HG02852 (cell line): Measurements from ENCODE around the gene MED10.
A peak's percentile ranks its signal among the peaks of the same experiment; 100 is the strongest.

Experiments
- ATAC-seq: cut with Tn5 transposase; IDR thresholded peaks from one replicate; pipeline ENCODE4 v1.9.1; 2021; ENCODE audit warnings: mild to moderate bottlenecking, moderate library complexity; ENCODE audit not compliant: unreplicated experiment

MED10 gene, protein sequence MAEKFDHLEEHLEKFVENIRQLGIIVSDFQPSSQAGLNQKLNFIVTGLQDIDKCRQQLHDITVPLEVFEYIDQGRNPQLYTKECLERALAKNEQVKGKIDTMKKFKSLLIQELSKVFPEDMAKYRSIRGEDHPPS

DNA sequence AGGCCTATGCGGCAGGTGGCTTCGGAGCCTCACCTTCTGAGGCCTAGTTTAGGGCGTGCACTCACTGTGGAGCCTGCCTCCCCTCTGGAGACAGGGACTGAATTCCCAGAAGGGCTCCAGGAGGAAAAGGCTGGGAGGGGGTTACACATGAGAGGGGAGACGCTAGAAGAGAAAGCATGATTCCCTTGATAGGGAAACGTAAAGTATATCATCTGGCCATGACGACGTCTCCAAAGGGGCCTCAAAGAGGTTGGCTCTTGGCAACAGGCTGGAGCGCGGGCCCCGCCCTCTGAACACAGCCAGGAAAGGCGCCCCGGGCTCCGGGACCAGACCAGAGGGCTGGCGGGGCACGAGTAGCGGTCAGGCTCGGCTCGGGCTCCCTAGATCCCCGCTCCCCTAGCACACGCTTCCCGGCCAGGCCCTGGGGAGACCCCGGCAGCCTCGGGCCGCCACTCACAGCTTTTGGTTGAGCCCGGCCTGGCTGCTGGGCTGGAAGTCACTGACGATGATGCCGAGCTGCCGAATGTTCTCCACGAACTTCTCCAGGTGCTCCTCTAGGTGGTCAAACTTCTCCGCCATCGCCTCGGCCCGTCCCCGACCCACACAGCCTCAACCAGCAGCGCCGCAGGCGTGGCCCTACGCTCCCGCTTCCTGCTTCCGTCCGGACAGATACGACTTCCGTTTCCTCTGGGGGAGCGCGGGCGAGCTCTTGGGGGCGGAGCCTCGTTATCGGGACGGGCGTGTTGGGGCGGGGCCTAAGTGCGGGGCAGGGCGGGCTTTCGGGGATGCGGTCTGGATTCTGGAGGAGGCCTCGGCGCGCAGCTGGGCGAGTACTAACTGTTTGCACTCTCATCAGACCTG lies at the start of gene MED10:
Gene MED10, minus strand, starts transcription at position 643 of the 861 bp plus-strand sequence. Its CDS starts 64 bp downstream, at position 579.
- peak; percentile 99 for ATAC-seq

DNA sequence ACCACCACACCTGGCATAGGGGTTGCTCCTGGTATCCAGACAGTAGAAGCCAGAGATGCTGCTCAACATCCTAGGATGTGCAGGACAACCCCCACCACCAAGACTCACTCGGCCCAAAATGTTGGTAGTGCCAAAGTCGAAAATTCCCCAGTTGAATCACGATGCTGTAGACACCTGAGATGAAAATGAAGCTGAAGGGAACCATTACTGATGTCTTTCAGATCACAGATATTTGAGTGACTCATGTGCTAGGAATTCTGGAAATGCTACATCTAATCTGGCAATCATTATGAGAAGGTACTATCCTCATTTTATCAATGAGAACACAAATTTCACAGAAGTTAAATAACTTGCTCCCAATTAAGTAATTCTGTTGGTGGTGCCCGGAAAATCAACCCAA lies 49.3 kb upstream of the MED10 start:
- ATAC-seq = no peak

DNA sequence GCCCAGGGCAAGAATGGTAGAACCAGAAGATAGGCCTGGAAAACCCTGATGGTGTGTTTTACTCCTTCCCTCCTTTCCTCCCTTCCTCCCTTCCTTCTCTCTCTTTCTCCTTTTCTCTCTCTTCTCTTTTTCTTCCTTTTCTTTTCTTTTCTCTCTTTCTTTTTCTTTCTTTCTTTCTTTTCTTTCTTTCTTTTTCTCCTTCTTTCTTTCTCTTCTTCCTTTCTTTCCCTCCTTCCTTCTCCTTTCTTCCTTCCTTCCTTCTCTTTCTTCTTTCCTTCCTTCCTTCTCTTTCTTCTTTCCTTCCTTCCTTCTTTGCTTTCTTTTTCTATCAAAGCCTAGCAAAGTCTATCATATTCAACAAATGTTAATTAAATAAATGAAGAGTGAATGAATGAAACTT lies 46.4 kb upstream of the MED10 start:
- ATAC-seq = no peak

DNA sequence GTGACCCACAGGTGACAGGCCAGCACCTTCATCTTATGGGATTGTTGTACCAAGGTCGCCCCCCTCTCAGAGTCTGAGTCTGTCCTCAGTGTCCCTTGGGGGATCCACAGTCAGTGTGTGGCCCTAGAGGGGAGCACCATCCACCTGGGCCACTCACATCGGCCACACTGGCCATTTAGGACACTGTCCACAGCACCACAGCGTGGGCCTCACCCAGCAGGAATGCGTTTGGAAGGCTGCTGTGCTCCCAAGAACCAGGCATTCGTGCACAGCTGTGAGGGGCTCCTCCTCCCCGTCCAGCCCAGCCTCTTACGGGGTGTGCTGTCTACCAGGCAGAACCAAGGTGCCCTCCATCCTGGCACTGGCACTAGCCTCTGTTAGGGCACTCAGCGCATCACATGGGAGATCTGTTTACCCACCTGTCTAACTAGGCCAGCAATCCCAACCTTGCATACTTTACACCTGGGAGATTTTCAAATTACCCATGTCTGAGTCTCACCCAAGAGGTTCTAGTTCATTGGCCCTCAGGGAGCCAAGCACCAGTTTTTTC lies 45.8 kb upstream of the MED10 start:
- no peak for ATAC-seq

DNA sequence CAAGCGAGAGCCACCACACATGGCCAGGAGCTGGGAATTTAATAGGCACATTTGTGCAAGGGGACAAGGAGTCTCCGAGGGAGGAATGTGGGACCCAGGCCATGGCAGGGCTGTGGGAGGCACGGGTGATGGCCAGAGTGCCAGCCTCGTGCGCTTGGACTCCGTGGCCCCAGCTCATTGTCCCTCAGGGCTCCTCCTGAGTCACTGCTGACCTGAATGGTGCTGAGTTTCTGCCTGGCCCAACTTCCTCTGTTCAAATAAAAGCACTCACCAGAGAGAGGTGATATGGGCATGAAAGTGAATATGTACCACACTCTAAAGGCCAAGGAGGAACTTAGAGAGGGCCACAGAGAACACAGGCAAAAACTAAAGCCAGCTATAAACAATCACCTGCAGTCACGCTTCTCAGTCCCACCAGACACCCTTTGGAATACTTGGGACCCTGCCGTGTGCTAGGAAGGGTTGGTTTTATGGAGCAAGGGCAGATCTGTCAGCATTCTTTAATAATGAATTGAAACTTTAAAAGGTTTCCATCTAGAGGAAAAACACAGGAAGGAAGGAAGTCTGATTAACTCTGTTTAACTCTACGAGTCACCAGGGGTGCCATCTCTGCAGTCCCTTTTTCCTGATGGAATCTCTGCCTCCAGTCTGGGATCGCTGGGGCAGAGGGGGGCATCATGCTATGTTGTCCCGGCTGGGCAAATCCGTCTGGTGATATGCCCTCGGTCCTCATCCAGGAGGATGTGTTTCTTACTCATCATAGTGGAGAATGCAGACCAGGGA lies 45.2 kb upstream of the MED10 start:
- ATAC-seq = no peak

DNA sequence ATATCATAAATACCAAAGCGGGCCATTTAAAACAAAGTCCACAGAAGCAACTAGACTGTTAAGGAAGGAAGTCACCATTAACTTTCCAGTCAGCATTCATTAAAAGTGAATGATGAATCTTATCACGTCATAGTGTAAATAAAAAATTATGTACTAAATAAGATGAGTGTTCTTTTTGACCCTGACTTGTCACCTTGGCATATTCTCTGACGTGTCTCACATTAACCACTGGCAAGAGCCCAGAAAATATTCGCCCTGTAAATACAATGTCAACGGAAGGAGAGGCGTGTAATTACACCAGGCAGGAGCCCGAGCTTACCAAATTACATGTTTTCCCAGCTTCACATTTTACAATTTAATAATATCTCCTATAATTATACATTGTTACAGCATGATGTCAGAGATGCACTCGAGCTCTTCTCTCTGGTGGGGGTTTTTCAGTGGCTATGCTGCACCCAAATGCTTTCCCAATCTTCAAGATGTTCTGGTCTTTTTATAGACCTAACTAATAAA lies 41.0 kb upstream of the MED10 start:
- ATAC-seq = no peak

DNA sequence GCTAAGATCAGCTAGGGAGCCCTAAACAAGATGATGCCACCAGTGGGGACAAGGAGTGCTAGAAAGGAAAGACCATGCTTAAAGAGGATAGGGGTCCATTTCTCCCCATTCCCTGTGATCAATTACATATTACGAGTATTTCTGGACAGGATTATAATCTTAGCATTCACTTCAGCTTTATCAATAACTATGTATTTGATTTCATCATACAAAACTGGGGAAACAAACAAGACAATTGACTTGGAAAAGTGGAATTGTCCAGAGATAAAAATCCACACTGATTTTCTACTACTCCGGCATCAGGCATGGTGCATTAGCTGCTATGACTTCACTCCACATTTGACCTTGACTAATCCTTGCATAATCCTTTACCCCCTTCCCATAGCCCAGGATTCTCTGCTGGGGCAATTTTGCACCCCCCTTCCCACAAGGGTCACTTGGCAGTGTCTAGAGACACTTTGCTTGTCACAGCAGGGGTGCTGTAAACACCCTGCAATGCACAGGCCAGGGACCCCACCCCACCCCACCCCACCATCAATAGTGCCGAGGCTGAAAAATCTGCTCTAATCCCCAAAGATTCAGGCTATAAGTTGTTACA lies 40.4 kb upstream of the MED10 start:
- ATAC-seq = no peak

DNA sequence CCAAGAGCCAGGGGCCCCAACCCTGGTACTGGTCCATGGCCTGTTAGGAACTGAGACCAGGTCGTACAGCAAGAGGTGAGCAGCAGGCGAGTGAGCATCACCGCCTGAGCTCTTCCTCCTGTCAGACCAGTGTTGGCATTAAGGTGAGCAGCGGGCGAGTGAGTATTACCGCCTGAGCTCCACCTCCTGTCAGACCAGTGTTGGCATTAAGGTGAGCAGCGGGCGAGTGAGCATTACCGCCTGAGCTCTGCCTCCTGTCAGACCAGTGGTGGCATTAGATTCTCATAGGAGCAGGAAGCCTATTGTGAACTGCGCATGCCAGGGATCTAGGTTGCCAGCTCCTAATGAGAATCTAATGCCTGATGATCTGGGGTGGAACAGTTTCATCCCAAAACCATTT lies 39.3 kb upstream of the MED10 start:
- no peak for ATAC-seq

DNA sequence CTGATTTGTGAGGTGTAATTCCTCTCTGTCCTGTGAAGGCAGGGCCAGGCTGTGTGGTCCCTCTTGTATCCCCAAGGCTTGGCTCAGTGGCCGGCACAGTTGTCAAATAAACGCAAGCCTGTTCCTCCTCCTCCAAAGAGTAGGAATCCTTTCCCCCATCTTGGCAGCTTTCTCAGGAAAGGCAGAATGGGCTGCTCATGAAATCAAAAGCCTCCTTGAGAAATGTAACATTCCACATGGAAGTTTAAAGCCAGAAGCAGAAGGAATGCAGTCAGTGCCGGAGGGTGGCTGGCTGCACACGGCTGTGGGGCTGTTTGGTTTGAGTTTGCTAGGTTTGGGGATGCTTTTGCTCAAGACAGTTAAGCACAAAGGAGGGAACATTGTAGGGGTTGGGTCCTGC lies 34.5 kb upstream of the MED10 start:
- ATAC-seq = no peak

DNA sequence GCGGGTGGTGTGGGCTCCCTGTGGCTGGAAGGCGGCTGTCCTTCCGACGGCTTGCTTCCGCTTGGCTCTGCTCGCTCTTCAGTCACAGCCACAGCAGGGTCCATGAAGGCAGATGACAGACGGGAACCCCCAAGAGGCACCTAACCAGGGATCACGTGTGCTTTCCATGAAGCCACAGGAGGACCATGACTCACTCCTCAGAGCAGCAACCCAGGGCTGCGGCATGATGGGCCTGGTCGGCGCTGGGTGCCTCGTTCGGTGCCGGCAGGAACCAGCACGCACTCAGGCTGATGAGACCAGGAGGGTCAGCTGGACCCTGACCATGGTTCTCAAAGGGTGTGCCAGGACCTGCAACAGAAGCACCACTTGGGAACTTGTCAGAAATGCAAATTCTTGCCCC lies 32.8 kb upstream of the MED10 start:
- ATAC-seq = no peak

DNA sequence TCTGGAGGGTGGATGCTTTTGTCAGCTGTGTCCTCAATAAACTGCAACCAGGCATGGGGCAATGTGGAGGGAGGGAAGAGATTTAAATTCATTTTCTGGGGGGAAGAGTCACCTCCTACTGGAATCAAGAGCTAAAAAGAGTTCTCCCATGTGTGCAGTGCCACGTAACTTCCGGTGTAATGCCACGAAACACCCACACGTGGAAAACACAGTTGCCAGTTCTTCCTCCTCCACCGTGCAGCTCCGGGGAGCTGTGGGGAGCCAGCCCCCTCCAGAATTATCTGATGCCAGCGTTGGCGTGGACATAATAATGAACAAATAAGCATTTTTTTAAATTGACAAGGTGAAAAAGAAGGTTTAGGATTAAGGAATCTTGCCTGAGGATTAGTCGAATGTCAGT lies 32.1 kb upstream of the MED10 start:
- no peak for ATAC-seq

DNA sequence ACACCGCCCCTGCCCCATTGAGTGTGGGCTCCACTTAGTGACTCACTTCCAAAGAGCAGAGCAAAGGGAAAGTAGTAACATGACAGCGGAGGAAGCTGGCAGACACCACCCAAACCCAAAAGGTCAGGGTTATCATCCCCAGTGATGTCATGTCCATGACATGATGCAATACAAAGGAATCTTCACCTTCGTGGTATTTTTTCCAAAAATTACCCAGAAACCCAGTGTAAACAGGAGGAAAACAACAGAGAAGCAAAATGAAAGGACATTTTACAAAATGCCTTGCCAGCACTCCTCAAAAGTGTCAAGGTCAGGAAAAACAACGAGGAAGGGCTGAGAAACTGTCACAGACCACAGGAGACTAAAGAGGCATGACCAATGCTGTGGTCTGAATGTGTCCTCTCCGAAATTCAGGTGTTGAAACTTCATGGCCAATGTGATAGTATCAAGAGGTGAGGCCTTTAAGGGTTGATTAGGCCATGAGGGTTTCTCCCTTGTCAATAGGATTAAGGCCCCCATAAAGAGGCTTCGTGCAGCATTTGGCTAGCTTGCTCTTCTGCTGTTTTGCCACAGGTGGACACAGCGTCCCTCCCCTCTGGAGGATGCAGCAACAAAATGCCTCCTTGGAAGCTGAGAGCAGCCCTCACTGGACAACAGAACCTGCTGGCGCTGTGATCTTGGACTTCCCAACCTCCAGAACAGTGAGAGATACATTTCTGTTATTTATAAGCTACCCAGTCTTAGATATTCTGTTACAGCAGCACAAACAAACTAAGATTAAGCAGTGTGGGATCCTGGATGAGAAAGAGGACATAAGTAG lies 30.5 kb upstream of the MED10 start:
- no peak for ATAC-seq

DNA sequence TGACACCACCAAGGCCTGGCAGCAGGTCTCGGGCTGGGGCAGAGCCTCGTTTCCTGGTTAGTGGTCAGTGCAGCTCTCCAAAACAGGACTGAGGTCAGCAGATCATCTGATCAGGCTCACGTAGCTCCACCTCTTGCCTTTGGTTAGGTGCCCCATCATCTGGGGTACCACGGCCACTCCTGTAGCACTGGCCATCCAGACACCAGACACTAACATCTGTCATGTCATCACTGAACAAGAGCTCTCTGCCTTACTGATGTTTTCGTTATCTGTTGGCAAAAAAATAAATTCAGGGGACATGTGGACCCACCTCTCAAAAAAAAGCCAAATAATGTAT lies 29.9 kb upstream of the MED10 start:
- ATAC-seq = no peak

DNA sequence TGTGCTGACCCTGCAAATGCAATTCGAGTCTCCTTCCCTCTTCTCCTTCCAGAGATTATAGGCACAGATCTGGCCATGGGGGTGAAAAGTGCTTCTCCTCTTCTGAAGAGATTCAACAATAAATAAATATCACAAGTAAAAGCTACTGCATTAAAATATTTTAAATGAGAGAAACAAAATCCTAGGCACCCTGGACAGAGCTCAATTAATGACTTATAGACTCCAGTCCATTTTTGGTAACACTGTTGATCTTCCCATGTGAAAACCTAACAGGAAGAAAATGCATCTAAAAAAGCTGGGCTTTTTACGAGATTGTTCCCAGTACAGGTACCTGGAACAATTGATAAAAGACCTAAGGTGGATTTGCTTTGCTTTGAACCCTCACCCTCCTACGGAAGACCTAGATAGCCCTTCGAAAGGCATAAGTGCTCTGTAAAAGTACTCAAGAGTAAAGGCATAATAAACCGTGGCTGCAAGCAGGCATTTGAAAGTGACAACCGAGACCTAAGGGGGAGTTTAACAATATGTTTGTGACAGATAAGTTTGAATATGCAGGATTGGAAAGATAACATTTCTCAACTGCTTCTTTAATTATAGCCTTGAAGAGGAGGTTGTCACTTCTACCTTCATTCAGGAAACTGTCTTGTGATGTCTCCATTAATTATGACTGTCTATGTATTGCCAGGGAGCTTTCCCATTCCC lies 29.4 kb upstream of the MED10 start:
- no peak for ATAC-seq

DNA sequence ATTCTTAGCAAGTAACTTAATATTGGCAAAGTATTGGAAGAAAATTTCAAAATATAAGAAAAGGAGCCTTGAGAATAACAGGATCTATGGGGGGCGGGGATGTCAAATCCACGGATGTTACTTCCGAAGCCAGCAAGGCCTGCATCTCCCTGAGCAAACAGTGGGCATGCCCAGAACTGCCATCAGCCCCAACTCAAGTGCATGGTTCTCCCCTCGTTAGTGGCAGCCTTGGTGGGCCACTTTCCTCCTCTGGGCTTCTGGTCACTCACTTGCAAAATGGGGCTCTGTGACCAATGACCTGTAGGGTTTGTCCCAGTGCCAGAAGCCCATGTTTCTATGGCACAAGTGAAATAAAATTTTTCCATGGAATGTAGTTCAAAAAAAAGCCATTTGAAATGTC lies 27.2 kb upstream of the MED10 start:
- ATAC-seq = no peak

DNA sequence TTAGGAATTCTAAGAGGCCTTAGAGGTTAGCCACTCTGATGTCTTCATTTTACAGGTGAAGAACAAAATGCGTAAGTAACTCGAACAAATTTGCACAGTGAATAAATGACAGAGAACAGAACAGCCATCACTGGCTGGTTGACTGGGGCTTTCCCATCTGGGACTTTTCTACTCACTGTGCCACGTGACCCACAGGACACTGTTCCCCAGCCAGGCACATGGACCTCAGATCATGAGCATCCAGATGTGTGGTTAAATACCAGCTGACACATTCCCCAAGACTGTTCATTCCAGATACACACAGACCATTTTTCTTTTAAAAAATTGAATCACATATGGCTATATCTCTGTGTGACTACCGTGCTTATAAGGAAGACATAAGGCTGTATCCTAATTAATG lies 25.8 kb upstream of the MED10 start:
- peak; percentile 69 for ATAC-seq

DNA sequence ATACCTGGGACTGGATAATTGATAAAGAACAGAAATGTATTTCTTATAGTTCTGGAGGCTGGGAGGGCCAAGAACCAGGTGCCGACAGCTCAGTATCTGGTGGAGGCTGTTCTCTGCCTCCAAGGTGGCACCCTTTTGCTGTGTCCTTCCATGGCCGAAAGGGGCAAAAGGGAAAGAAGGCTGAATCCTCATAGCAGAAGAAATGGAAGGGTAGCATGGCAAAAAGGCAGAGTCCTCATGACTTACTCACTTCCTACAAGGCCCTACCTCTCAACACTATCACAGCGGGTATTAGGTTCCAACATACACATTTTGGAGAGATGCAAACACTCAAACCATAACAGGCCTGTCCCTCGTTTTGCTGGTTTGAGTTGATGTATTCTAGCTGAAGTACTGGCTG lies 25.1 kb upstream of the MED10 start:
- no peak for ATAC-seq

DNA sequence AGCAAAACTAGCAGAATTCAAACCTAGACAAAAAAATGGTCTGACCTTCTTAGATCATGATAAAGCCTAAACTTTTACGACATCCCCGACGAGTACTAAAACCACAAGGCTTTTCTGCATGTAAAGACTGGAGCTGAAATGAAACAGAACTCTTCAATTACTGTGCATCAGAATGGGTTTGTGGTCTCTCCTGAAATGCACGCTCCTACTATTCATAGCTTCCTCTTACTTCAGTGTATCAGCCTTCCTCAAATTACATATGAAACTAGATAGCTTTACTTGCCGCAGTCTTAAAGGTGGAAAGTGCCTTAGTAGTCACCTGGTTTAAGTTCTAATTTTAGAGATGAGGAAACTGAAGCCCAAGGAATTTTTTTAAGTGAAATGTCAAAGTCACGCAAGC lies 24.6 kb upstream of the MED10 start:
- ATAC-seq = peak; percentile 68

DNA sequence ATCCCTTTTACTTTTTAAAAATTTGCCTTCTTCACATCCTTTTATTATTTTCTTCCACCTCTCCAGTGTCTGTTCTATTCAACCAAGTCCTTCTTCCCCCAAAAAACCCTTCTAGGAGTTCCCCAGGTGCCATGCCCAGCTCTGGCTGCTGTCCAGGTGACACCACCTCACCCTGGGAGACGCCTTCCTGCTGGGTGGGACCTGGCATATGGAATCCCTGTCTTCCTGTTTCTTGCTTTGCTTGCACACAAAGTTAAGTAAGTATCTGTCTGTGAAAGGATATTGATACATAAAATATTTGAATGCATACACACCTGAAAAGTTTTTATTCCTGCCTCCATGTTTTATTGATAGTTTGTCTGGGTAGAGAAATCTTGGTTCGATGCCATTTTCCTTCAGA lies 23.1 kb upstream of the MED10 start:
- no peak for ATAC-seq
